Omental fat pad (tissue), 4 donors: ENCODE measurements around the gene TTN. TPM values are rescaled to one million over a fixed set of nuclear protein-coding genes. Genes with fewer than 3 reads are reported as not detected.

ENCODE experiments used
- ATAC-seq: fragments of 150-250 bp; one replicate; pipeline ENCODE4 v1.9.1; 2016; ENCODE audit warnings: mild to moderate bottlenecking, moderate library complexity; ENCODE audit not compliant: low FRiP score
- DNase-seq: peaks from one replicate; pipeline ENCODE4 v3.0.0-alpha.2; 2019; ENCODE audit warnings: low spot score
- CTCF ChIP-seq, 3 donors: fragments of 450-650 bp; IDR thresholded peaks; one replicate each; pipeline ENCODE4 v1.5.1; 2016 to 2017; ENCODE audit warnings: antibody characterized with exemption in 3 of 3, mild to moderate bottlenecking in 3 of 3, moderate library complexity in 2 of 3
- total RNA-seq, 4 donors: library from RNA; depleted of rRNA; stranded (reverse); fragments of >200 nt; gene quantifications; one replicate each; pipeline ENCODE4 v1.1.0, GENCODE V29; 2016

Gene TTN
- total RNA-seq, 4 donors from 2014 or later: 13.2 to 37.7 (median 22.7) TPM

- no peak for TF ChIP-seq CTCF (IDR thresholded peaks at IDR 0.05)
- DNase-seq (no peak), ATAC-seq (no peak)
Measured at GRCh38 chr2:178514664-178515063, 292.6 kb downstream of the TTN start.

- DNase-seq (no peak), ATAC-seq (no peak)
- no peak for TF ChIP-seq CTCF (IDR thresholded peaks at IDR 0.05)
Measured at GRCh38 chr2:178513876-178514275, 293.3 kb downstream of the TTN start.

- no peak for TF ChIP-seq CTCF (IDR thresholded peaks at IDR 0.05)
- no peak for DNase-seq
- ATAC-seq: no peak
Measured at GRCh38 chr2:178512484-178512883, 294.7 kb downstream of the TTN start.

- ATAC-seq (no peak), DNase-seq (no peak)
- no peak for TF ChIP-seq CTCF (IDR thresholded peaks at IDR 0.05)
Measured at GRCh38 chr2:178510384-178510783, 296.8 kb downstream of the TTN start.

GRCh38 chr2:178508646-178509045 is 298.6 kb downstream of the TTN start:
- DNase-seq: no peak
- ATAC-seq: no peak
- TF ChIP-seq CTCF (IDR thresholded peaks at IDR 0.05): no peak

GRCh38 chr2:178506949-178507348 is 300.3 kb downstream of the TTN start:
- TF ChIP-seq CTCF (IDR thresholded peaks at IDR 0.05): no peak
- ATAC-seq: no peak

GRCh38 chr2:178506524-178506923 is 300.7 kb downstream of the TTN start:
- ATAC-seq: no peak

More at GRCh38 chr2:178506949-178507348, 300.3 kb downstream of the TTN start:
- no peak for DNase-seq

More at GRCh38 chr2:178506524-178506923, 300.7 kb downstream of the TTN start:
- no peak for DNase-seq
- TF ChIP-seq CTCF (IDR thresholded peaks at IDR 0.05): no peak
